PC-9 (cell line): ENCODE measurements around the gene HPGD.

Experiments
- EZH2 ChIP-seq: fragments of 200-600 bp; sonication (generic); IDR thresholded peaks from 2 replicates; pipeline ENCODE4 v1.8.0; 2017; ENCODE audit warnings: antibody characterized with exemption, low read depth
- TF ChIP-seq, protein P1 (sequence below): fragments of 200-600 bp; sonication (generic); conservative IDR thresholded peaks from 2 replicates; pipeline ENCODE4 v1.6.1; 2017; ENCODE audit warnings: mixed run types, antibody characterized with exemption, mild to moderate bottlenecking, moderate library complexity

DNA sequence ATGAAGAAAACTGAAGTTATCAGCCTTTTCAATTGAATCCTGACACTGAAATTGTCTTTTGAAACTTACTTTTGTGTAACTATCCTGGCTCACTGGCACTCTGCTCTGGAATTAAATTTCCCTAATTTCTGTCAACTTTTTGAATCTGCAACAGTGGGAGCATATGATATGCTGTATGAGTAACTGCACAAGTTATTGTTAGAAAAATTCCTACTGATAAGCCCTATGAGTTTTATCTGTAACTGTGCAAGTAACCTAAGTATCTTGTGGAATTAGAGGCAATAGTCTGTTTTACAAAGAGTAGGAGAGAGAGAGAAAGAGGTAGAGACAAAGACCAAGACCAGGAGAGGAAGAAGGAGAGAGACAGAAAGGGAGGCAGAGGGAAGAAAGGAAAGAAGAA, 9.2 kb upstream of the HPGD start:
- no peak for TF ChIP-seq EZH2
- TF ChIP-seq, protein P1, sequence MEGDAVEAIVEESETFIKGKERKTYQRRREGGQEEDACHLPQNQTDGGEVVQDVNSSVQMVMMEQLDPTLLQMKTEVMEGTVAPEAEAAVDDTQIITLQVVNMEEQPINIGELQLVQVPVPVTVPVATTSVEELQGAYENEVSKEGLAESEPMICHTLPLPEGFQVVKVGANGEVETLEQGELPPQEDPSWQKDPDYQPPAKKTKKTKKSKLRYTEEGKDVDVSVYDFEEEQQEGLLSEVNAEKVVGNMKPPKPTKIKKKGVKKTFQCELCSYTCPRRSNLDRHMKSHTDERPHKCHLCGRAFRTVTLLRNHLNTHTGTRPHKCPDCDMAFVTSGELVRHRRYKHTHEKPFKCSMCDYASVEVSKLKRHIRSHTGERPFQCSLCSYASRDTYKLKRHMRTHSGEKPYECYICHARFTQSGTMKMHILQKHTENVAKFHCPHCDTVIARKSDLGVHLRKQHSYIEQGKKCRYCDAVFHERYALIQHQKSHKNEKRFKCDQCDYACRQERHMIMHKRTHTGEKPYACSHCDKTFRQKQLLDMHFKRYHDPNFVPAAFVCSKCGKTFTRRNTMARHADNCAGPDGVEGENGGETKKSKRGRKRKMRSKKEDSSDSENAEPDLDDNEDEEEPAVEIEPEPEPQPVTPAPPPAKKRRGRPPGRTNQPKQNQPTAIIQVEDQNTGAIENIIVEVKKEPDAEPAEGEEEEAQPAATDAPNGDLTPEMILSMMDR = no peak
